RWPE2 (cell line): ENCODE data around the gene MYH13.

Experiments
- ATAC-seq: fragments of 200-7000 bp; cut with Tn5 transposase; 3 replicates; pipeline ENCODE4 v1.9.1; 2021; ENCODE audit warnings: low read depth
- DNase-seq: peaks from one replicate; pipeline ENCODE4 v3.0.0-alpha.2; 2020; ENCODE audit warnings: low spot score
- H3K27ac ChIP-seq: fragments of 450-650 bp; 2 replicates; pipeline ENCODE4 v1.5.1; 2017; ENCODE audit warnings: mild to moderate bottlenecking; ENCODE audit not compliant: poor library complexity, severe bottlenecking
- H3K27me3 ChIP-seq: fragments of 250-450 bp; sonication (Bioruptor Pico); 2 replicates; pipeline ENCODE4 v1.5.1; 2021; ENCODE audit warnings: mild to moderate bottlenecking, moderate library complexity; ENCODE audit not compliant: insufficient read depth, poor library complexity, severe bottlenecking
- H3K36me3 ChIP-seq: fragments of 250-450 bp; sonication (Bioruptor Pico); 2 replicates; pipeline ENCODE4 v1.5.1; 2020; ENCODE audit warnings: low read depth, mild to moderate bottlenecking, moderate library complexity
- H3K4me1 ChIP-seq: fragments of 250-450 bp; sonication (Bioruptor Pico); 2 replicates; pipeline ENCODE4 v1.5.1; 2021; ENCODE audit warnings: mild to moderate bottlenecking, moderate library complexity; ENCODE audit not compliant: insufficient read depth, poor library complexity, severe bottlenecking
- H3K4me3 ChIP-seq: fragments of 250-450 bp; sonication (Bioruptor Pico); 2 replicates; pipeline ENCODE4 v1.5.1; 2021; ENCODE audit warnings: mild to moderate bottlenecking, moderate library complexity; ENCODE audit not compliant: severe bottlenecking
- H3K9me3 ChIP-seq: fragments of 250-450 bp; sonication (Bioruptor Pico); 2 replicates; pipeline ENCODE4 v1.5.1; 2021; ENCODE audit warnings: mild to moderate bottlenecking, moderate library complexity; ENCODE audit not compliant: severe bottlenecking
- CTCF ChIP-seq: fragments of 450-650 bp; IDR thresholded peaks from one replicate; pipeline ENCODE4 v1.5.1; 2017; ENCODE audit warnings: mild to moderate bottlenecking, moderate library complexity; ENCODE audit not compliant: poor library complexity, severe bottlenecking

The MYH13 gene

GRCh38 chr17:10392880-10393279, 20.1 kb upstream of the MYH13 start:
- H3K36me3 ChIP-seq, result no peaks in the 10 kb centered on the region
- no peak overlapping the region for H3K4me3 ChIP-seq
- peaks cover 12% of the 10 kb centered on the region for H3K27me3 ChIP-seq
- no peak for DNase-seq
- TF ChIP-seq CTCF, result no peak
- no peak overlapping the region for H3K27ac ChIP-seq
- no peaks in the 10 kb centered on the region for H3K9me3 ChIP-seq
- no peaks in the 10 kb centered on the region for H3K4me1 ChIP-seq
- no peak for ATAC-seq

- H3K36me3 ChIP-seq, result no peaks in the 10 kb centered on the region
- H3K27me3 ChIP-seq, result peaks cover 18% of the 10 kb centered on the region
- no peaks in the 10 kb centered on the region for H3K4me1 ChIP-seq
- no peaks in the 10 kb centered on the region for H3K9me3 ChIP-seq
- ATAC-seq, result no peak
- no peak overlapping the region for H3K27ac ChIP-seq
- H3K4me3 ChIP-seq, result no peak overlapping the region
- DNase-seq, result no peak
- TF ChIP-seq CTCF, result no peak
These were observed 13.1 kb upstream of the MYH13 start for GRCh38 chr17:10385871-10386270.

GRCh38 chr17:10384175-10384574, 11.4 kb upstream of the MYH13 start:
- H3K4me3 ChIP-seq, result no peak overlapping the region
- H3K27me3 ChIP-seq, result peaks cover 10% of the 10 kb centered on the region
- H3K4me1 ChIP-seq, result no peaks in the 10 kb centered on the region
- TF ChIP-seq CTCF, result no peak
- DNase-seq, result no peak
- no peak overlapping the region for H3K27ac ChIP-seq
- no peak for ATAC-seq
- H3K36me3 ChIP-seq, result no peaks in the 10 kb centered on the region
- no peaks in the 10 kb centered on the region for H3K9me3 ChIP-seq

GRCh38 chr17:10380631-10381408, 8.0 kb upstream of the MYH13 start:
- no peak for ATAC-seq
- H3K4me1 ChIP-seq, result no peaks in the 10 kb centered on the region
- no peaks in the 10 kb centered on the region for H3K36me3 ChIP-seq
- TF ChIP-seq CTCF, result no peak
- H3K4me3 ChIP-seq, result no peak overlapping the region
- no peak for DNase-seq
- no peak overlapping the region for H3K27ac ChIP-seq
- H3K27me3 ChIP-seq, result no peaks in the 10 kb centered on the region
- no peaks in the 10 kb centered on the region for H3K9me3 ChIP-seq

- TF ChIP-seq CTCF, result no peak
- no peak for DNase-seq
- Histone ChIP-seq H3K9me3 (no peaks in the 10 kb centered on the region), H3K4me1 (no peaks in the 10 kb centered on the region), H3K4me3 (no peak overlapping the region), H3K36me3 (no peaks in the 10 kb centered on the region), H3K27ac (no peak overlapping the region), H3K27me3 (peaks cover 7% of the 10 kb centered on the region)
- no peak for ATAC-seq
These were observed 2.7 kb downstream of the MYH13 start for GRCh38 chr17:10370016-10370608.
